GM12872 (cell line): ENCODE data around the gene TMPRSS11D.

Experiments
- CTCF ChIP-seq: IDR thresholded peaks from 3 replicates; pipeline ENCODE4 v1.5.1; 2011; ENCODE audit warnings: low read depth, mild to moderate bottlenecking, low read length, moderate library complexity; ENCODE audit not compliant: insufficient read depth

Gene TMPRSS11D

GRCh38 chr4:67883902-67884301 is at the start of gene TMPRSS11D:
TSS of gene TMPRSS11D (minus strand) at chr4:67884002. CDS start at chr4:67883933, 69 bp downstream.
- no peak for TF ChIP-seq CTCF

- no peak for TF ChIP-seq CTCF
These were observed 49.2 kb upstream of the TMPRSS11D start for GRCh38 chr4:67933038-67933437.

GRCh38 chr4:67931256-67931655 is 47.5 kb upstream of the TMPRSS11D start:
- TF ChIP-seq CTCF: no peak

GRCh38 chr4:67929426-67929825 is 45.6 kb upstream of the TMPRSS11D start:
- no peak for TF ChIP-seq CTCF

- no peak for TF ChIP-seq CTCF
These were observed 44.7 kb upstream of the TMPRSS11D start for GRCh38 chr4:67928546-67928945.

GRCh38 chr4:67927251-67927650 is 43.4 kb upstream of the TMPRSS11D start:
- no peak for TF ChIP-seq CTCF

- no peak for TF ChIP-seq CTCF
These were observed 42.7 kb upstream of the TMPRSS11D start for GRCh38 chr4:67926485-67926884.

GRCh38 chr4:67922697-67923096 is 38.9 kb upstream of the TMPRSS11D start:
- TF ChIP-seq CTCF: no peak
